HK-2 (cell line): Measurements from ENCODE around the gene FOSL2.
"Not testable (repeated sequence)": the region's sequence is repeated elsewhere in the genome, so short reads cannot be mapped to it uniquely, and the experiment has no call there.

Source experiments
- DNase-seq: peaks from one replicate; pipeline ENCODE4 v3.0.0-alpha.2; 2018; ENCODE audit not compliant: unreplicated experiment

FOSL2 gene

GRCh38 chr2:28357055-28357454 lies 35.6 kb upstream of the FOSL2 start:
- no peak for DNase-seq

GRCh38 chr2:28357948-28358667 lies 34.5 kb upstream of the FOSL2 start:
- DNase-seq: no peak

GRCh38 chr2:28358668-28359201 lies 33.9 kb upstream of the FOSL2 start:
- DNase-seq: no peak

GRCh38 chr2:28359222-28360057 lies 33.2 kb upstream of the FOSL2 start:
- peak; percentile 82 for DNase-seq

GRCh38 chr2:28360058-28360717 lies 32.5 kb upstream of the FOSL2 start:
- DNase-seq: no peak

- peak; percentile 86 for DNase-seq
Measured at GRCh38 chr2:28360718-28361293, 31.9 kb upstream of the FOSL2 start.

- DNase-seq: no peak
Measured at GRCh38 chr2:28361991-28362710, 30.5 kb upstream of the FOSL2 start.

GRCh38 chr2:28362991-28363521 lies 29.6 kb upstream of the FOSL2 start:
- no peak for DNase-seq

- DNase-seq: no peak
Measured at GRCh38 chr2:28363686-28364280, 28.9 kb upstream of the FOSL2 start.

- peak; percentile 42 for DNase-seq
Measured at GRCh38 chr2:28364610-28365009, 28.0 kb upstream of the FOSL2 start.

GRCh38 chr2:28365158-28365557 lies 27.5 kb upstream of the FOSL2 start:
- no peak for DNase-seq

GRCh38 chr2:28366149-28366495 lies 26.5 kb upstream of the FOSL2 start:
- no peak for DNase-seq

- DNase-seq: no peak
Measured at GRCh38 chr2:28366496-28367282, 26.0 kb upstream of the FOSL2 start.

GRCh38 chr2:28367667-28368356 lies 24.8 kb upstream of the FOSL2 start:
- no peak for DNase-seq

- DNase-seq: no peak
Measured at GRCh38 chr2:28368357-28368798, 24.3 kb upstream of the FOSL2 start.

GRCh38 chr2:28369358-28369757 lies 23.3 kb upstream of the FOSL2 start:
- DNase-seq: no peak

GRCh38 chr2:28370354-28370753 lies 22.3 kb upstream of the FOSL2 start:
- no peak for DNase-seq

GRCh38 chr2:28371728-28372127 lies 20.9 kb upstream of the FOSL2 start:
- not testable (repeated sequence) for DNase-seq

- DNase-seq: no peak
Measured at GRCh38 chr2:28373854-28374253, 18.8 kb upstream of the FOSL2 start.
